Activated CD8-positive, alpha-beta T cell treated with anti-CD3 and anti-CD28 coated beads, Interleukin-2, amount 10 ng/mL, durations not matched to agents 7 days and 5 days (primary cell): ENCODE data around the gene TRA2B. TPM values are rescaled to one million over a fixed set of nuclear protein-coding genes. Genes with fewer than 3 reads are reported as not detected.

ENCODE experiments used
- ATAC-seq: fragments of 150-1000 bp; cut with Tn5 transposase; one replicate; pipeline ENCODE4 v1.10.0; 2021; ENCODE audit warnings: moderate library complexity
- CTCF ChIA-PET: fragments of 350-600 bp; sonication (Branson Sonifier 250); formaldehyde crosslinking; loops from one replicate; lab custom pipeline; 2021; ENCODE audit warnings: antibody characterized with exemption; lab: Charles Lee
- POLR2A ChIA-PET: fragments of 350-600 bp; sonication (Branson Sonifier 250); formaldehyde crosslinking; loops from one replicate; lab custom pipeline; 2021; ENCODE audit warnings: antibody characterized with exemption; lab: Charles Lee
- DNase-seq: peaks from one replicate; pipeline ENCODE4 v3.0.0-alpha.2; 2020
- H3K27ac Mint-ChIP-seq: one replicate; pipeline ENCODE4 v1.8.0; 2021; ENCODE audit warnings: mild to moderate bottlenecking, mixed read lengths
- H3K27me3 Mint-ChIP-seq: one replicate; pipeline ENCODE4 v1.8.0; 2021; ENCODE audit warnings: low read depth, mixed read lengths
- H3K36me3 Mint-ChIP-seq: one replicate; pipeline ENCODE4 v1.8.0; 2021; ENCODE audit warnings: low read depth, mixed read lengths
- H3K4me1 Mint-ChIP-seq: one replicate; pipeline ENCODE4 v1.8.0; 2021; ENCODE audit warnings: low read depth, mixed read lengths
- H3K4me3 Mint-ChIP-seq: one replicate; pipeline ENCODE4 v1.8.0; 2021; ENCODE audit warnings: mild to moderate bottlenecking, mixed read lengths
- H3K9me3 Mint-ChIP-seq: one replicate; pipeline ENCODE4 v1.8.0; 2022; ENCODE audit warnings: mixed read lengths; ENCODE audit not compliant: insufficient read depth
- total RNA-seq, 2 experiments: library from RNA; stranded (reverse); gene quantifications; one replicate each; pipeline ENCODE4 v1.2.3, GENCODE V29; 2021

Gene TRA2B
- total RNA-seq, 2 experiments from 2014 or later, result 271 to 277 TPM

DNA sequence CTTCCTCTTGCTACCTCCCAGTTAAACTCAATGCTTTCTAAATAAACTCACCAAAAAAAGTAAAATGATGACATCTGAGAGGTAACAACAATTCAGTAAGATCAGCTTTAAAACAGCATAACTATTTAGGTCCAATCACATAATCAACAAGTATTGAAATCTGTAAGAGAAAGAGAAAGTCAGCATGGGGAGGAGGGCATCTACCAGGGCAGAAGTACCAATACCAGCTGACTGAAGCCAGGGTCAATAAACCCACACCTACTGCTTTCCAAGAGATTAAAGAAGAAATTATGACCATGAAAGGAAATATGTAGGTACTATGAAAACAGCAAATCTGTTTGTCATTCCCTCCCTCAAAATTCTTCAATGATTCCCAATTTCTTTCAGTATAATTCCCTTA is 70.8 kb downstream of the TRA2B start:
- DNase-seq (no peak), ATAC-seq (no peak)
- peaks cover 17% of the 10 kb centered on the region for H3K27me3 Mint-ChIP-seq
- no peaks in the 10 kb centered on the region for H3K4me1 Mint-ChIP-seq
- no peak overlapping the region for H3K27ac Mint-ChIP-seq
- no peaks in the 10 kb centered on the region for H3K9me3 Mint-ChIP-seq
- H3K36me3 Mint-ChIP-seq, result no peaks in the 10 kb centered on the region
- POLR2A ChIA-PET, result no interaction called here
- H3K4me3 Mint-ChIP-seq, result no peak overlapping the region
- CTCF ChIA-PET, result no interaction called here

DNA sequence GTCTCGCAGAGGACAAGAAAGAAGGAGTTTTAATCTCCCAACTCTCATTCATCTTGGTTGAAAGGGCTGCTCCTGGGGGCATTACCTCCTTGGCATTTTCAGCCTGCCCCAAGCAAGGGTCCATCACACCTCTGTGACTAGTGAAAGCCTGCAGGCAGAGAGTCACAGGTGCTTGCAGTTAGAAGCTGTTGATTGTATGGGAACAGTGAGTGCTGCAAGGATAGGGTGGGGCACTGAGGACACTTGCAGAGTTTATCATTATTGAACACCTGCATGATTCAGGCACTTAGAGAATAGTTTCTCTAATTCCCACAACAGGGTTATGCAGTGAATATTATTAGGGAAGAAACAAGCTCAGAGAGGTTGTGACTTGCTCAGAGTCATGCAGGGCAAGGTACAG is 71.3 kb downstream of the TRA2B start:
- POLR2A ChIA-PET, result no interaction called here
- ATAC-seq (no peak), DNase-seq (no peak)
- Mint-ChIP-seq H3K4me1 (no peaks in the 10 kb centered on the region), H3K9me3 (no peaks in the 10 kb centered on the region), H3K4me3 (no peak overlapping the region), H3K36me3 (no peaks in the 10 kb centered on the region), H3K27me3 (peaks cover 17% of the 10 kb centered on the region), H3K27ac (no peak overlapping the region)
- CTCF ChIA-PET, result no interaction called here

Other genes starting within 250 kb of the TRA2B start
- gene IGF2BP2, start 113.0 kb downstream of the TRA2B start, total RNA-seq, result under 1 TPM; 0.21 to 0.32 TPM
- under 1 TPM; 0.52 to 0.97 TPM for gene ETV5, start 171.1 kb upstream of the TRA2B start, total RNA-seq